ENCODE results near the gene SQSTM1. TPM values are rescaled to one million over a fixed set of nuclear protein-coding genes. Genes with fewer than 3 reads are reported as not detected.

Gene SQSTM1
- total RNA-seq, 4 donors from 2014 or later: 105 to 236 (median 149) TPM

DNA sequence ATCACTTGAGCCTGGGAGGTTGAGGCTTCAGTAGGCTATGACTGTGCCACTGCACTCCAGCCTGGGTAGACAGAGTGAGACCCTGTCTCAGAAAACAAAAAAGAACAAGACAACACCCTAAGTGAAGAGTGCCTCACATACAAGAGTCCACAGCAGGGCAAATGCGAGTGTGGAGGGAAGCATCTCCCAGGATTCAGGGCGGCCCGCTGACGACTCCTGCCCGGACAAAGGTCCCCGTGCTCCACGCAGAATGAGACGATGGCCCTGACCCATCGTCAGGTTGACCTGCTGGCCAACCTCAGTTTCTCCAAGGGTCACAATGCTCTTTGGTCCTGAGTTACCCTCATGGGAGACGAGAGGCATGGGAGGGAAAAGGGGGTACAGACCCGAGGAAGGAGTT, 19.6 kb downstream of the SQSTM1 start:
- no peak for DNase-seq
- H3K27ac ChIP-seq: no peak overlapping the region
- TF ChIP-seq POLR2A (IDR thresholded peaks at IDR 0.05): no peak
- TF ChIP-seq, protein P1, sequence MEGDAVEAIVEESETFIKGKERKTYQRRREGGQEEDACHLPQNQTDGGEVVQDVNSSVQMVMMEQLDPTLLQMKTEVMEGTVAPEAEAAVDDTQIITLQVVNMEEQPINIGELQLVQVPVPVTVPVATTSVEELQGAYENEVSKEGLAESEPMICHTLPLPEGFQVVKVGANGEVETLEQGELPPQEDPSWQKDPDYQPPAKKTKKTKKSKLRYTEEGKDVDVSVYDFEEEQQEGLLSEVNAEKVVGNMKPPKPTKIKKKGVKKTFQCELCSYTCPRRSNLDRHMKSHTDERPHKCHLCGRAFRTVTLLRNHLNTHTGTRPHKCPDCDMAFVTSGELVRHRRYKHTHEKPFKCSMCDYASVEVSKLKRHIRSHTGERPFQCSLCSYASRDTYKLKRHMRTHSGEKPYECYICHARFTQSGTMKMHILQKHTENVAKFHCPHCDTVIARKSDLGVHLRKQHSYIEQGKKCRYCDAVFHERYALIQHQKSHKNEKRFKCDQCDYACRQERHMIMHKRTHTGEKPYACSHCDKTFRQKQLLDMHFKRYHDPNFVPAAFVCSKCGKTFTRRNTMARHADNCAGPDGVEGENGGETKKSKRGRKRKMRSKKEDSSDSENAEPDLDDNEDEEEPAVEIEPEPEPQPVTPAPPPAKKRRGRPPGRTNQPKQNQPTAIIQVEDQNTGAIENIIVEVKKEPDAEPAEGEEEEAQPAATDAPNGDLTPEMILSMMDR (IDR thresholded peaks at IDR 0.05): no peak
- H3K27me3 ChIP-seq: no peaks in the 10 kb centered on the region
- peaks cover 0 to 16% (median 7%) of the 10 kb centered on the region in 3 donors for H3K4me1 ChIP-seq
- no peak overlapping the region for H3K4me3 ChIP-seq
- H3K36me3 ChIP-seq: peaks cover 23 to 82% (median 32%) of the 10 kb centered on the region in 3 donors
- intact Hi-C loops (cut with DNase I): no loop called here
- peaks cover 0 to 7% (median 0%) of the 10 kb centered on the region in 3 donors for H3K9me3 ChIP-seq
- WGBS, 2 donors: 90 to 91% methylated on average over 4 to 11 of the region's 11 CpGs

DNA sequence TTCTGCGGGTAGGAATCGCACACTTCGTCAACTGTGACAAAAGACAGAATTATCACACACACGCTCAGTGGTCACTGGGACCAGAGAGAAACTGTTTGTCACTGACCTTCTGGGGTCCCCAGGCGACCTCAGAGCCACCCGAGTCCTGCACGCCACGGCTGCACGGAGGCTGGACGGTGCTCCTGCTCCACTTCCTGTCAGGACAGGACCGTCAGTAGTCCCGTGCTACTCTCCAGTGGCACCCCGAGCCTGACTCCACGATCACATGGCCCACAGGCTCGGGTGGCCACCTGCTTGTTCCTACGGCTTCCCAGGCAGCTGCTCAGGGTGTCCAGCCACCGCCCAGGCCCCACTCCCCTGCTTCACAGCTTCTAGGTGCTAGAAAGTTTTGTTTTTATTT, 20.1 kb downstream of the SQSTM1 start:
- intact Hi-C loops (cut with DNase I): no loop called here
- TF ChIP-seq, protein P1 (IDR thresholded peaks at IDR 0.05): no peak
- no peak for TF ChIP-seq POLR2A (IDR thresholded peaks at IDR 0.05)
- no peak for DNase-seq
- Histone ChIP-seq H3K4me1 (peaks cover 0 to 16% (median 7%) of the 10 kb centered on the region in 3 donors), H3K27me3 (no peaks in the 10 kb centered on the region), H3K9me3 (peaks cover 0 to 10% (median 0%) of the 10 kb centered on the region in 3 donors), H3K27ac (no peak overlapping the region), H3K36me3 (peaks cover 23 to 82% (median 32%) of the 10 kb centered on the region in 3 donors), H3K4me3 (no peak overlapping the region)
- 72 to 83% methylated on average over 8 to 17 of the region's 17 CpGs for WGBS, 2 donors

DNA sequence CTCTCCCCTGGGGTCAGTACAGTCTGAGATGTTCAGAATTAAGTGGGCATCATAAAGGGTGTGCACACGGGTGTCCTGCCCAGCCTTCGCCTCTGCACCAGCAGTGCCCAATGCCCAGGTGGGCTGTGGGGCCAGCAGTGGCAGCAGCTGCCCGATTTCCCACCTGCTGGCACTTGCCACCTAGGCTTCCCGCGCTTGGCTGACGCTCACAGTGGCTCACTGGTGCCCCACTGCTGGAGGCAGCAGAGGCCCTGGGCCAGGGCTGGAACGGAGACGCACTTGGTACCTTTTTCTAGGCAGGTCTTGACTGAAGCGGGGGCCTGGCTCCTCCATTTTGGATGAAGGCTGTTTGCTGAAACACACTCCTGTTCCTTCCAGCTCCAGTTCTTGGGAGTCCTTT, 20.9 kb downstream of the SQSTM1 start:
- TF ChIP-seq, protein P1 (IDR thresholded peaks at IDR 0.05): no peak
- no peak for TF ChIP-seq POLR2A (IDR thresholded peaks at IDR 0.05)
- WGBS, 2 donors: 74 to 80% methylated on average over 2 to 8 of the region's 9 CpGs
- intact Hi-C loops (cut with DNase I): no loop called here
- Histone ChIP-seq H3K27ac (no peak overlapping the region), H3K36me3 (peaks cover 19 to 82% (median 26%) of the 10 kb centered on the region in 3 donors), H3K27me3 (no peaks in the 10 kb centered on the region), H3K4me3 (no peak overlapping the region), H3K9me3 (peaks cover 0 to 10% (median 0%) of the 10 kb centered on the region in 3 donors), H3K4me1 (peaks cover 0 to 9% (median 2%) of the 10 kb centered on the region in 3 donors)
- no peak for DNase-seq

DNA sequence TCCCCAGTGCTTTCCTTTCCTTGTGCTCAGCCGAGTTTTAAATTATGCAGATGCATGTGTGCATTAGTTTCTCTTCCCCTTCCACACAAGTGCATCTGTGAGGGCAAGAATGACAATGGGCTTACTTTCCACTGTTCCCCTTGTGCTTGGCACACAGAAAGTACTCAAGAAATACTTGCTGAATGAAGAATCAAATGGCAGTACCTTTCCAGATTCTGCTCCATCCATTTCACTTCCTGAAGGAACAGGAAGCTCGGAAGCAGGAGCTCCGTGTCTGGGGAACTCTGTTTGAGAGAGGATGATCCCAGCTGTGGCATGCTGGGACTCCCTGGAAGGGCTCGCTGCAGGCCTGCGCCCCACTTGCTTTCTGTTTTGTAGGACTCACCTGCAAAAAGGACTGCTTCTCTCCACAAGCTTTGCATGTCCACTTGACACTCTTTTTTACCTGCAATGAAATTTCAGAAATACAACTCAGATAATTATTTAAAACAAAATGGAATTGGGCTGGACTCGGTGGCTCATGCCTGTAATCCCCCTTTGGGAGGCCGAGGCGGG, 32.4 kb downstream of the SQSTM1 start:
- H3K9me3 ChIP-seq: no peaks in the 10 kb centered on the region
- 80 to 88% methylated on average over 7 to 8 of the region's 8 CpGs for WGBS, 2 donors
- H3K4me1 ChIP-seq: peaks cover 0 to 14% (median 3%) of the 10 kb centered on the region in 3 donors
- H3K27ac ChIP-seq: no peak overlapping the region
- DNase-seq: no peak
- H3K27me3 ChIP-seq: no peaks in the 10 kb centered on the region
- H3K36me3 ChIP-seq: peaks cover 0 to 59% (median 20%) of the 10 kb centered on the region in 3 donors
- H3K4me3 ChIP-seq: no peak overlapping the region
- TF ChIP-seq POLR2A (IDR thresholded peaks at IDR 0.05): no peak
- TF ChIP-seq, protein P1 (IDR thresholded peaks at IDR 0.05): no peak
- intact Hi-C loops (cut with DNase I): no loop called here

DNA sequence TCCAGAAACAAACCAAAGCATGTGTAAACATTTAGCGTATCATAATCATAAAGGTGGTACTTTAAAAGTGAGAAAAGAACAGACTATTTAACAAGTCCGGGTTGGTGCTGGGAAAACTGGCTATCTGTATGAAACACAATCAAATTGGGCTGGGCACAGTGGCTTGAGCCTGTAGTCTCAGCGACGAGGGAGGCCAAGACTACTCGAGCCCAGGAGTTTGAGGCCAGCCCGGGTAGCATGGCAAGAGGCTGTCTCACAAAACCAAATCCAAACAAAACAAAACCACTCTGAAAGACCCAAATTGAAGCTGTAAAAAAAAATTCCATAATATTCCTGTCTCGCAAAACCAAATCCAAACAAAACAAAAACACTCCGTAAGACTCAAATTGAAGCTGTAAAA, 33.7 kb downstream of the SQSTM1 start:
- no peak overlapping the region for H3K27ac ChIP-seq
- no peak for DNase-seq
- peaks cover 0 to 46% (median 20%) of the 10 kb centered on the region in 3 donors for H3K36me3 ChIP-seq
- H3K9me3 ChIP-seq: no peaks in the 10 kb centered on the region
- no peak overlapping the region for H3K4me3 ChIP-seq
- intact Hi-C loops (cut with DNase I): no loop called here
- no peak for TF ChIP-seq POLR2A (IDR thresholded peaks at IDR 0.05)
- TF ChIP-seq, protein P1 (IDR thresholded peaks at IDR 0.05): no peak
- WGBS, 2 donors: 91% methylated on average over 8 of the region's 8 CpGs
- peaks cover 3 to 21% (median 3%) of the 10 kb centered on the region in 3 donors for H3K4me1 ChIP-seq
- no peaks in the 10 kb centered on the region for H3K27me3 ChIP-seq

All from esophagus squamous epithelium (tissue), 5 donors.